Measurements from ENCODE around the gene CDC5L. TPM values are rescaled to one million over a fixed set of nuclear protein-coding genes. Genes with fewer than 3 reads are reported as not detected.

Gene CDC5L
- total RNA-seq, 2 donors from 2014 or later: 19.6 to 21.7 TPM

DNA sequence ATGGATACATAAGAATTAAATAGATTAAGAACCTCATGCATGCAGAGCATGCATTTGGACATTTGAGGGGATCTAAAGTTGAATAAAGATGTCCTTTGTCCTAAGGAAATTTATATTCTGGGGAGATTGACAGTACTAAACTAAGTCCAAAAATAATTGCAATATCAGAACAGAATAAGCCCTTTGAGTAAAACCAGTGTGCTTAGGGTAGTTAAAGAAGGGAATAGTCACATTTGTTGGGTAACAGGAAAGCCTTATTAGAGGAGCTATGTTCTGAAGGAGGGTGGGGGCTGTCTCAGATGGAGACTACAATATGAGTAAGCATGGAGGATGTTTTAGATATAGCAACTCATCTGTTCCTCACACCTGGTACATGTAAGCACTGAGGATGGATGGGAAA lies 35.8 kb downstream of the CDC5L start:
- ATAC-seq (ENCODE audit: insufficient number of reproducible peaks, low FRiP score, low read depth): no peak
- DNase-seq (ENCODE audit: low spot score): no peak
- peaks cover 46% of the 10 kb centered on the region for H3K36me3 ChIP-seq

DNA sequence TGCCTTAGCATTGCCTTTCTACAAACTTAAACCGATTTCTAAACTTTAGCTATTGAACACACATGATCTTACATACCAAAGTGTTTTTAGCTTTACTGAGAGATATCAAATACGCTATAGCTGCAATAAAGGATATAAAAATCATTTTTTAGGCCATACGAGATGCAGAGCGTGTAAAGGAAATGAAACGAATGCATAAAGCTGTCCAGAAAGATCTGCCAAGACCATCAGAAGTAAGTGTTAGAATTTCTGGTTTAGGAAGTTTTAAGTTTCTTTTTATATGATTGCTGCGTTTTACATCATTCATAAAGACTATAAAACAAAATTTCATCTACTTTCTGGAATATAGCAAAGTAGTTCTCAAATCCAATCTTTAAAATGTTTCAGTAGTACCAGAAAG lies 38.4 kb downstream of the CDC5L start:
- TF ChIP-seq, protein P1, sequence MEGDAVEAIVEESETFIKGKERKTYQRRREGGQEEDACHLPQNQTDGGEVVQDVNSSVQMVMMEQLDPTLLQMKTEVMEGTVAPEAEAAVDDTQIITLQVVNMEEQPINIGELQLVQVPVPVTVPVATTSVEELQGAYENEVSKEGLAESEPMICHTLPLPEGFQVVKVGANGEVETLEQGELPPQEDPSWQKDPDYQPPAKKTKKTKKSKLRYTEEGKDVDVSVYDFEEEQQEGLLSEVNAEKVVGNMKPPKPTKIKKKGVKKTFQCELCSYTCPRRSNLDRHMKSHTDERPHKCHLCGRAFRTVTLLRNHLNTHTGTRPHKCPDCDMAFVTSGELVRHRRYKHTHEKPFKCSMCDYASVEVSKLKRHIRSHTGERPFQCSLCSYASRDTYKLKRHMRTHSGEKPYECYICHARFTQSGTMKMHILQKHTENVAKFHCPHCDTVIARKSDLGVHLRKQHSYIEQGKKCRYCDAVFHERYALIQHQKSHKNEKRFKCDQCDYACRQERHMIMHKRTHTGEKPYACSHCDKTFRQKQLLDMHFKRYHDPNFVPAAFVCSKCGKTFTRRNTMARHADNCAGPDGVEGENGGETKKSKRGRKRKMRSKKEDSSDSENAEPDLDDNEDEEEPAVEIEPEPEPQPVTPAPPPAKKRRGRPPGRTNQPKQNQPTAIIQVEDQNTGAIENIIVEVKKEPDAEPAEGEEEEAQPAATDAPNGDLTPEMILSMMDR (IDR thresholded peaks at IDR 0.05): no peak
- no peak for DNase-seq (ENCODE audit: low spot score)
- H3K9me3 ChIP-seq: no peaks in the 10 kb centered on the region
- H3K27me3 ChIP-seq (replicated peaks; ENCODE audit: insufficient read depth): no peaks in the 10 kb centered on the region
- H3K27ac ChIP-seq: no peak overlapping the region
- H3K4me3 ChIP-seq: no peak overlapping the region
- H3K4me1 ChIP-seq (ENCODE audit: control insufficient read depth in 1 of 2, low read depth in 2 of 2): peaks cover 0 to 4% of the 10 kb centered on the region in 2 donors
- peaks cover 36% of the 10 kb centered on the region for H3K36me3 ChIP-seq
- ATAC-seq (ENCODE audit: insufficient number of reproducible peaks, low FRiP score, low read depth): no peak

More for the DNA sequence above, 35.8 kb downstream of the CDC5L start:
- Histone ChIP-seq H3K27me3 (replicated peaks; ENCODE audit: insufficient read depth) (no peaks in the 10 kb centered on the region), H3K9me3 (no peaks in the 10 kb centered on the region), H3K4me3 (no peak overlapping the region), H3K4me1 (ENCODE audit: control insufficient read depth in 1 of 2, low read depth in 2 of 2) (no peaks in the 10 kb centered on the region), H3K27ac (no peak overlapping the region)
- TF ChIP-seq, protein P1 (IDR thresholded peaks at IDR 0.05): no peak

DNA sequence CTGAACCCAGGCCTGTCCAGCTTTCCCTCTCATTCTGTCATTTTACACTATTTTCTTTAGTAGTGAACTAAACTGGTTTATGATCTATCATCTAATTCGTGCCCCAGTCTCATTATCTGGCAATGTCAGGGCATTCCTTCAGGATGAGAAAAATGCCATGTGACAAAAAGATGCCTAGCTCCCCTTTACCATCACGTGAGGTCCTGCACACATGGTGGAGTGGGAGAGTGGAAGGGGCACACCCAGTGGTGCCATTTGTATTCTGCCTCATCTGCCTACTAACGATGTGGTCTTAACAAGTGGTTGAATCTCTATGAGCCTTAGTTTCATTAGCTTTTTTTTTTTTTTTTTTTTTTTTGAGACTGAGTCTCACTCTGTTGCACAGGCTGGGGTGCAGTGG lies 41.2 kb downstream of the CDC5L start:
- peaks cover 23% of the 10 kb centered on the region for H3K36me3 ChIP-seq
- DNase-seq (ENCODE audit: low spot score) (no peak), ATAC-seq (ENCODE audit: insufficient number of reproducible peaks, low FRiP score, low read depth) (no peak)
- H3K27me3 ChIP-seq (replicated peaks; ENCODE audit: insufficient read depth): no peaks in the 10 kb centered on the region
- H3K4me3 ChIP-seq: no peak overlapping the region
- peaks cover 19 to 25% of the 10 kb centered on the region in 2 donors for H3K4me1 ChIP-seq (ENCODE audit: control insufficient read depth in 1 of 2, low read depth in 2 of 2)
- TF ChIP-seq, protein P1 (IDR thresholded peaks at IDR 0.05): no peak
- no peaks in the 10 kb centered on the region for H3K9me3 ChIP-seq
- no peak overlapping the region for H3K27ac ChIP-seq

DNA sequence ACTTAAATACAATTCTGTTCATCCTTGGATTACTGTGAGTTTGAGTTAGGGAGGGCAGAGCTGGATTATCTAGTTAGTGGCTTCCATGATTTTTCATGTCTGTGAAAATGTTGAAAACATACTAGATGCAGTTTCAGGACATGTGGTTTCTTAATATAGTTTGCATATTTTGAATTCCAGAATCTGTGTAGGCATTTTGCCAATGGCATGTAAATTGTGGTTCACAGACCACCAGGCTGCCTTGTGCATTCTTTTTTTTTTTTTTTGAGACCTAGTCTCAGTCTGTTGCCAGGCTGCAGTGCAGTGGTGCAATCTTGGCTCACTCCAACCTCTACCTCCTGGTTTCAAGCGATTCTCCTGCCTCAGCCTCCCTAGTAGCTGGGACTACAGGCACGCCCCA lies 42.8 kb downstream of the CDC5L start:
- H3K27ac ChIP-seq: no peak overlapping the region
- DNase-seq (ENCODE audit: low spot score) (no peak), ATAC-seq (ENCODE audit: insufficient number of reproducible peaks, low FRiP score, low read depth) (no peak)
- no peak overlapping the region for H3K4me3 ChIP-seq
- H3K36me3 ChIP-seq: peaks cover 20% of the 10 kb centered on the region
- TF ChIP-seq, protein P1 (IDR thresholded peaks at IDR 0.05): no peak
- no peaks in the 10 kb centered on the region for H3K27me3 ChIP-seq (replicated peaks; ENCODE audit: insufficient read depth)
- peaks cover 19 to 40% of the 10 kb centered on the region in 2 donors for H3K4me1 ChIP-seq (ENCODE audit: control insufficient read depth in 1 of 2, low read depth in 2 of 2)
- no peaks in the 10 kb centered on the region for H3K9me3 ChIP-seq

DNA sequence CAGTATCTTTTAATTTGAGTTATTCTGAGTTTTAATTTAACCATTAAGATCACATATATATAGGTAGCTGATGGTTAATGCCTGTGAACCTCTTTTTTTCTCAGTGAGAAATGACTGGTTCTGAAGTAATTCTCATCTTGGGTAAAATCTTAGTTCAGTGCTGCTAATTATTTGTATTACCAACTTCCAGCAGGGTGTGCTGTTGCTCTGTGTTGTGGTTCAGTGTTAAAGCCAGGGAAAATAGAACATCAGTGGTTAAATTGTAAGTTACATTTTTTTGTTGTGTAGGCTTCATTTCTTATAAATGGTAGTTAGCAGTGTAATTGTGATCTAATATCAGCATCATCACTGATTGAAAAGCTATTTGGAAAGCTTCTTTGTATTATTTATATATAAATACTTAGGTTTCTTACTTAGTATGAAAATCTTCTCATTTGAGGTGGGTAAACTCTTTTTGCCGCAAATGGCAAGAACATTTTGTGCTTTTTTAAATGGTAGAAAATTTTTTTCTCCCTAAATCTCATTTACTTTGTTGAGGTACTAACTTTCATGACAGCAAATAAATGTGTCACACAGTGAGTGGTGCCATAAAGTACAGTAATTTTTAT lies 43.7 kb downstream of the CDC5L start:
- DNase-seq (ENCODE audit: low spot score) (no peak), ATAC-seq (ENCODE audit: insufficient number of reproducible peaks, low FRiP score, low read depth) (peak; percentile 82)
- peak overlapping the region; percentile 16 to 68 for H3K27ac ChIP-seq
- peaks cover 11% of the 10 kb centered on the region for H3K36me3 ChIP-seq
- H3K4me3 ChIP-seq: peak overlapping the region; percentile 22
- peaks cover 19 to 45% of the 10 kb centered on the region in 2 donors for H3K4me1 ChIP-seq (ENCODE audit: control insufficient read depth in 1 of 2, low read depth in 2 of 2)
- TF ChIP-seq, protein P1 (IDR thresholded peaks at IDR 0.05): peak; percentile 67
- no peaks in the 10 kb centered on the region for H3K27me3 ChIP-seq (replicated peaks; ENCODE audit: insufficient read depth)
- no peaks in the 10 kb centered on the region for H3K9me3 ChIP-seq
